HG03460 (cell line): Measurements from ENCODE around the gene RPS6KA2.

Source experiments
- ATAC-seq: cut with Tn5 transposase; IDR thresholded peaks from one replicate; pipeline ENCODE4 v1.9.1; 2021; ENCODE audit not compliant: unreplicated experiment

Gene RPS6KA2

DNA sequence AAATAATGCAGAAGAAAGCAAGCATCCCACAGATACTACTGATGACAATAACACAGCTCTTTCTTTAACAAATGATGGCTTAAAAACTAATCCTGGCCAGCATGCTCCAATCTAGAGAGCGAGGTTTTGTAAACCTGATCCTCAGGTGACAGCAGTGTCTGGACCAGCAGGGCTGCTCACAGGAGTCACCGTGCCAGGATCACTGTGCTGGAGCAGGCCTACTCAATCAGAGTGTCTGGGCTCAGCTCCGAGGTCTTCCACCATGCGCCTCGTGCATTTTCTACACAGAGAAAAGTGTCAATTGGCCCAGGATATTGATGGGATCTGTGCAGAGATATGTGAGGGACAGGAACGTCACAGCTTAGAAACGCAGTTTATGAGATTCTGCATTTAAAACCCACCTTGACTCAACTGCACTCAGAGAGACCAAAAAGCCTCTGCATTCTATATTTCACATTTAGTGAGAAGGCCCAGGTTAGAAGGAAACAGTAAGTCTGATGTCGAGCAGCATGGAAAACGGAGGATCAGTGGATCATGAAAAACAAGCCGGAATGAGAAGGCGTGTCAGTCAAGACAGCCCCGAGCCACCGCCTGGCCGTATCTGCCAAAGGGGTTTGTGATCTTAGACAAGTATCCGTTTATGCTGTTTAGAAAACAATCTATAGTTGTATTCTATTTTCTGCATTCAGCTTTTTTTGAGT, 48.4 kb downstream of the RPS6KA2 start:
- no peak for ATAC-seq

DNA sequence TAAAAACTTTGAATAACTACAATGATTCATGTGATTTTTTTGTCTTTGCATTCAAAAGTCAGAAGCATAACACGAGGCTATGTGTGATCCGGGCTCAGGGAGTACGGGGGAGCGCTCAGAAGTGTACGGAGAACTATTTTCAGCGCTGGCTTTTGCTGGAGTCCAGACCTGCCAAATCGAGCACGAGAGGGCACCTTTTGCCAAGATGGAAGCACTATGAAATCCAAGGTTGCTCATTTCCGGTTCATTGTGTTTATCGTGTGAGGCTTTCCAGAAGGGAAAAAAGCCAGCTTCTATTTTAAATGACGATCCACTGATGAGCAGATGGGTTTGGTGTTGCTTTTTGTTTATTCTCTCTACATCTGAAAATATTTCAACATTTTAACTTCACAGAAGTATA, 51.8 kb downstream of the RPS6KA2 start:
- no peak for ATAC-seq

DNA sequence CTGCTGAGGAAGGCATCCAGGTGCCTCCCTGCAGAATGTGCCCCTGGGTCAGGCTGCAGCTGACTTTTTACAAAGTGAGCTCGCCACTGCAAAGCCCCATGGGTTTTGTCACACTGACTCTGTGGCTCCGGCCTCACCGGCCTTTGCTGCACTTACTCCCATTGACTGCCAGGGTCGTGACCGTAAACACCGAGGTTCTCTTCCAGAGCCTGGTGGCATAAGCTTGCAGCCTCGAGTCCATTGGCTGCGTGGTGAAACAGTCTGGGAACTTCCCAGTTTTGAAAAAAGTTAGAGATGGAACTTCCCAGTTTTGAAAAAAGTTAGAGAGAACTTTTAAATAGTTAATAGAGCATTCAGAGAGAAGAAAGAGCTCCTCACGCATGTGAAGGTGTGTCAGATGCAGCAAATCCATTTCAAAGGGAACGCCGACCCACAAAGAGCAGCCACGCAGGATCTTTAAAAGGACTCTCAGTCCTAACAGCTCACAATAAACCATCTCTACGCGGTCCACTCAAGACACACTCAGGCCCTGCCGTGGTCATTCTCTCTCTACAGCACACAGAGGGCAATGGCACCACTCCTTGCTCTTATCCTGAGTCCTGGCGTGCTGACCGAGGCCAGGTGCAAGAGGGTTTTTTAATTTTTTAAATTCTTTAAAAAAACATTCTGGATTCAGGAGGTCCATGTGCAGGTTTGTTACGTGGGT, 53.4 kb downstream of the RPS6KA2 start:
- no peak for ATAC-seq

DNA sequence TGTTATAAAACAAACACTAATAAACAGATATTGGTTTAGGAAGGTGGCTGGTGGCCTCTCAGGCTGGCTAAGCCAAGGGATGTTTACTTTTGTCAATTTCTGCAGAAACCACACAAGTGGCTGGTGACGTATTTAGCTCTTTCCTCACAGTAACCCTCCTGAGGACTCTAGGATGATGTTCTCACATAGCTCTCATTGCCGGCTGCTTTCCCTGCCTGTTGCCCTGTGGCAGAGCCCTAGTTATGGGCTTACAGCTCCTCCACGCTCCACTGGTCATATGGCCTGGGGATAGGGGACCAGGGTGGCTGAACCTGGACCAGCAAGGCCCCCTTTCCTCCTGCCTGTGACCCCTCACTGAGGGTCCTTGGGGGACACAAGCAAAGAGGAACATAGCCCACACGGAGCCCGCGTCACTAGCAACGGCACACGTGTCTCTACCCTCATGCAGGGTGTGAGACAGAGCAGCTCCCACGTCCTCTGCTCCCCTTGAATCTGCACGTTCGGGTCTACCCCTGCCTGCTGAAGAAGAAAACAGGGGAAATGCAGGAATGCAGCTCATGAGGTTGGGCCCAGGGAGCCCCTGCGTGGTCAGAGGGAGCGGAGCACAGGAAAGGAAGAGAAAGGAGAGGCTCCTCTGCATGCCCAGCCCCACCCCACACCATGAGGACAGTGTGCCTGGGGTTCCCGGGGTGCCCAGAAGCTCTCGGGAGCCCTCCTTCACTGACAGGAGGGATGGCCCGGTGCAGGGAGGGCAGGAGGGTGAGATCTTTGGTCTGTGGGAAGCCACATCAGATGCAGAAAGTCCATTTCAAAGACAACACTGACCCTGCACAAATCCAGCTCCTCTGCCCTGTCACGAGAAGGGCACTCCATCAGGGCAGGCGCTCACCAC, 54.4 kb downstream of the RPS6KA2 start:
- no peak for ATAC-seq

DNA sequence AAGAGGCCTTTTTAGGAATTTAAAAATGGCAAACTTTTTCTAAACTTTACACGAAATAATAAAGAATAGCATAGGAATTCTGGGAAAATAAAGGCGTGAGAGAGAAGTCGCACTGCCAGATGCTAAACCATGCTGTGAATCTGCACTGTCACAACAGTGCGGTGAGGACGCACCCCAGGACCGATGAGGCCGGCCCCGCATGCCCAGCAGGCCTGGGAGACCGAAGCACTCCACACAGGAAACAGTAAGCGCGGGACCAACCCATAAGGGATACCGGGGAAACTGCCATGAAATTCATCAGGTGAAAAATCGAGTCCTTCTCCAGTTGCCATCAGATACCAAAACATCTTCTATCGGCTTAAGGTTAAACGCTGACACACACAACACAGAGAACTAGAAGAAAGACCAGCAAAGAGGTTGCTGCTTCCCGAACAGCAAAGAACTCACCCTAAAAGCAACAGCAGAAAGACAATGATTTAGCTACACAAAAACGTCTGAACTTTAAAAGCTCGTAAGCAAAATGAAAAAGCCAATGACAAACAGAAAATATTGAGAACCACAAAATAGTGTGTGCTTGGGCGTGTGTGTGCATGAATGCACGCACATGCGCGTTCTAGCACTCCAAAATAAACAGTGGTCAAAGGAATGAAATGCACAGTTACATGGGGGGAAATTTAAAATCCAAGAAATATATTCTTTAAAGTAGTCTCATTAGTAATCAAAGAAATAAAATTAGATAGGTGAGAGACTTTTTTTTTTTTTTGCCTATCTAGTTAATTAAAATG, 55.9 kb downstream of the RPS6KA2 start:
- ATAC-seq, result no peak

DNA sequence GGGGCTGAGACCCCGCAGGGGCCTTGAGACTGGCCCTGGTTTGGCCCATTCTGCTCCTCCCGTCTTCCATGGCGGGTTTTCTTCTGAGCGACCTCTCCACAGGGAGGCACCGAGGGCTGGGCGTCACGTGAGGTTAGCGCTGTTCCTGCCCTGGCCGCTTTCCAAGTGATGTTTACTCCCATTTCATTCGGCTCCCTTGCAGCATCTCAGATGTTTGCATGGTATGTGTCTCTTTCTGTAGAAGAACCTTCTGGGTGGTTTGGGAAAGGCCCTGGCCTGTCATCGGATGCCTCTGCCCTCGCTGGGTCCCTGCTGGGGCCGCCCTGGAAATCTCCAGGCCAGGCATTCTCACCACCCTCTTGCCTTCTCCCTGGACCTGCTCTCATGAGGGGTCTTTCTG, 57.8 kb downstream of the RPS6KA2 start:
- ATAC-seq, result no peak

DNA sequence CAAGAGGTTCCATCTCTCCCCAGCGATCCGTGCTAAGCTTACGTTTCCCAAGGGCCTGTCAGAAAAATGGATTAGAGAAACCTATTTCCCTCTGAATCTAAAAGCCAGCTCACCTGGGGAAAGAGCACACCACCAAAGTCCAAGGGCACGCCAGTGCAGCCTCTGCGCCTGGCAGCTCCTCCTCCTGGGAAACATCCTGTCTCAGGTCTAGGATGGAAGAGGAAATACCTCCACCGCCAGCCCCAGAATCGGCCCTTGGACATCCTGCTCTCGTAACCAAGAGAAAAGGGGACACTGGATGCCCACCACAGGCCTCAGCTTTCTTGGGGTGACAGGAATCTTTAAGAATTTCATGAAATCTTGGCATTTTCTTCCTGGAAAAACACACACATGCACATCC, 59.2 kb downstream of the RPS6KA2 start:
- ATAC-seq, result no peak

DNA sequence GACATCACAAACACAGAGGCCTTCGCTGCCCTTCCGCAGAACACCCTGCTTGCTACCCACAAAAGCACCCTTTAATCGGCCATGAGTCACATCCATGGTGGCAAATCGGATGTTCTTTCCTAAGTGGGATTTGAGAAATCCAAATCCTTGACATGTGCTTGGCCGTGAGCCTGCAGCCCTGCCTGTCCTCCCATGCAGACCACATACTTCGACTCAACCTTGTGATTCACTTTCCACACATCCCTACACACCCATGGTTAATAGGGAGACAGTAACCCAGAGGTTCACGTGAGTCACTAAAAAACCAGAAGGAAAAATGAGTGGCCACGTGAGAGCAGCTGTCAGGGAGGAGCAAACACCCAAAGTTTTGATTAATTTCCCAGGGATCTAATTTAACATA, 59.9 kb downstream of the RPS6KA2 start:
- ATAC-seq, result no peak

DNA sequence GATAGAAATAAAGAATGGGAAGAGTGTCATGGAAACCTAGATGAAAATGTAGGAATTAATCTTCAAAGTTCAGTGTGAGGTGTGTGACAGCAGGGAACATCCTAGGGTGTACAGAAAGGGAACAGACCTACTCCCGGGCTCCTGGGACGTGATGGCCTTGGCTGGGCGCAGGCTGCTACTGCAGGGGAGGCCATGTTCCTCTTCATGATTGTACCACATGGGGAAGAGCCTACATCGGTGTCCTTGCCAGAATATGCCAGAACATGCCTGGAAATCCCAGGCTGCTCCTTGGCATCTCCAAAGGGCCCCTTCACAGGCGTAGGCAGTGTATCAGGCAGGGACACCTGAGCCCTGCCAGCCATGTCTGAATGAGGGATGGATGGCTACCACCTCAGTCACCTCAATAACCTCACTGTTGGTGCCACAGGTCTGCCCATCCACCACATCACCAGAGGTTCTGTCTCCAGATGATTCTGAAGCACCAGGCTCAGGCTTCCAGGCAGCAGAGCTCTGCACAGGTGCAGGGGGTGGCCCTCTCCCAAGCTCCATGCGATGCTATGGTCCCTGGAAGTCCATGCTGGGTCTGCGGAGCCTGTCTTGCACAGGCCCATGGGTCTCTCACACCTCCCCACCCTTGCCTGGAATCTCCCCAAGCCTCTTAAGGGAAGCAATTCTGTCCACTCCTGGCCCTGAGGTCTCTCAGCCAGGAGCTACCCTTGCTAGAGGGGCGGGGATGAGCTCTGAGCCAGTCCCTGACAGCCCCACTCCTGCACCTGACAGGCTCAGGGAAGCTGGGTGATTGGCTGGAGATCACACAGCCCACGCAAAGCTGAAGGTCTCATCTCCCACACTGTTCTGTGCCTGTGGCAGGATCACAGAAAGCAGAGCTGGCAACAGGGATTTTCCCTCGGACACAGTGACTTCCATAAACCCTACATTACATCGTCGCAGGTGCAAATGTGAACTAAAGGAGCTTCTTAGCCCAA, 60.7 kb downstream of the RPS6KA2 start:
- no peak for ATAC-seq

DNA sequence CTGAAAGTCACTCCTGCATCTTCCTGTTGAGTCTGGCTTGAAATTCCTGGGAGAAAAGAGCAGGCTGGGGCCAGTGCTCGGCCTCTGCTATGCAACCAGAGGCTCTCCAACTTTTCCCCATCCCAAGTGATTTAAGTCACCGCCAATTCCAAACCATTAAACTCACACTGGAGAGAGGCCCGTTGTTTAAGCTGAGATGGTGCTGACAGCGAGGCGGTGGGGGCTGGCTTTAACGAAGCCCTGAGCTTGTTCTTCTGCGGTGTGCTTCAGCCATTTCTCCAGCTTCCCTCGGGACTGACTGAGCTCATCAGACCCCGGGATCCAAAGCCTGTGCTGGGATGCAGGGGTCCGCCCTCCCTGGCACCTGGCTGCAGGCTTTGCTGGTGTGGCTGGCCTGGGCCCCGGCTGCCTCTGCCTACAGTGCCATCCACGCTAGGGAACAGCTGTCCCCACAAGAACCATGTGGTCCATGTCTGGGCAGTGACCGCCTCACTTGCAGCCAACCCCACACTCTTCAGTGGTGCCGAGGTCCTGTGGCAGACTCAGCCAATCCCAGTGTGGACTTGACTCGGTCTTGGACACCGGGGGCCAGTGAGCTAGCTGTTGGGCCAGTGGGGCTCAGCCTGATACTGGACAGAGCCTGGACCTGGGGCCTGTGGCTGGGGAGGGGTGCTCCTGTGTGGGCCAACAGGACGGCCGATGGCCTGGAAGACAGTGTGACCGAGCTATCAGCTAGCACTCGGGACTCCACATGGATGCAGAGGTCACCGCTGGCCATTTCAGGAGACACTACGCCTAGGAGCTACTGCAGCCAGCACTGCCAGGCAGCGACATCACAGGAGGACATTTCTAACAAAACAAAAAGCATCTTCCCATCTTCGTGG, 61.7 kb downstream of the RPS6KA2 start:
- ATAC-seq, result no peak

DNA sequence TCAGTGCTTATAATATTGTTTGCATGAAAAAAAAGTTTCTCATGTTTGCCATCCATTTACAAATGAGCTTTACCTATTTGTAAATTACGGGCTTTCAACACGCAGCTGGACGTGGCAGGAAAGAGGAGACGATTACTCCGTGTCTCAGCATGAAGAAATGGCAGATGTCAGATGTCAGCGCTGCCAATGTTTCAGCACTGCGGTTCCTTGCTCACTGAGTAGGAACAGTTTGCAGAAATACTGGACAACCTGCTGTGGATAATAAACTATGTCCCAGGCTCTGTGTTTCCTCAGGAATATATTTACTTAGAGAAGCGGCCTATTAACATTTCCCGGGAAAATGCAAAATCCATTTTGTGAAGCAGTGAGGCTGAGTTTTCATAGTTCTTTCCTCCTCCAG, 63.2 kb downstream of the RPS6KA2 start:
- ATAC-seq, result no peak

DNA sequence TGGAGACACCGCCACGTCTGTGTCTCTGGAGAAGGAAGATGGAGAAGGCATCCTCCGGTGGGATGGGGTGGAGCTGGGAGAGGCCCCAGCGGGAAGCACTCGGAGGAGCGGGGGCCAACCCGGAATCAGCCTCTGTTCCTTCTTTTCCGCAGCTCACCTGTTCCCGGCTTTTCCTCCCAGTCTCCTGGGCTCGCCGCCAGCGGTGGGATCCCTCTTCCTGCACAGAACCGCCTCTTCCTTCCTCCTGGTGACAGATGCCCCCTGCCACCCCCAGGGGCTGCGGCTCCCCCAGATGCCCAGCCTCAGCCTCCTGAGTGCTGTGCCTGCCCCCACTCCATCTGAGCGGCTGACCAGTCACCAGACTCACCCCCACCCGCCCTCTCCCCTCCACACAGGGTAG, 63.9 kb downstream of the RPS6KA2 start:
- ATAC-seq, result no peak

DNA sequence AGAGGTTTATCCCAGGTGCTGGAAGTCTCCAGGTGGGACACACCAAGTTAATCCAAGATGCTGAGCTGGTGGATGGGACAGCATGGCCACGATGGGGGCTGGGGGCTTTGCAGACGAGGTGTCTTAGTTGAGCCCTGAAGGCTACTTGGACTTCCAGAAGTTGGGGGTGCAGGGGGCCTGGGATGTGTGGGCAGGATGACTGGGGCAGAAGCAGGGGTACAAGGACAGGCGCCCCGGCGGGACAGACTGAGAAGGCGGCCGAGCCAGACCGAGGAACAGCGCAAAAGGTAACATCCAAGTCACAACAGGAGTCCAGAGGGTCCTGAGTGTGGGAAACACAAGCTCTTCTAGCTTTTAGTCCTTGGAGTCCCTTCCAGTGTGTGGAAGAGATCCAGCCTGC, 64.3 kb downstream of the RPS6KA2 start:
- ATAC-seq, result no peak

DNA sequence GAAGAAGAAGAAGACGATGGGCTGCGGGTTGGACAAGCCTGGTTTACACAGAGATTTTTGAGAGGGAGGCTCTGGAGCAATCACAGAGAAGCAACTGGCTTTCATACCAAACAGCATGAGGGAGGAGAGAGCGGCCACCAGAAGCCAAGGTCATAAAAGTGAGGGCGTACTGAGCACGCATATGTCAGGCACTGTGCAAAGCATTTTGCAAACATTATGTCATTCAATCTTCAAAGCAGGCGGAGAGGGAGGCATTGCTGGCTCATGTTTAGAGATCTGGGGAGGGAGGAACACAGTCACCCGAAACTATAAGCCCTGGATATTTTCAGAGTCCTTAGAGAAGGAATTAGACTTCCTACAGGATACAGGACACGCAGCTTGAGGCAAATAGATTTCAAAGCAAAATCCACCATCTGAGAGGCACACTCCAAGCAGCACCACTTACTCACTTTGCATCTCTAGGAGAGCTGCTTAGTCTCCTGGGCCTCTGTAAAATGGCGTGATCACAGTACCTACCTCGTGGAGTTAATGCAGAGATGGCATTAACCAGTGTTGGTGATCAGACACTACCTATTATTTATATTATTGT, 65.2 kb downstream of the RPS6KA2 start:
- ATAC-seq, result no peak

DNA sequence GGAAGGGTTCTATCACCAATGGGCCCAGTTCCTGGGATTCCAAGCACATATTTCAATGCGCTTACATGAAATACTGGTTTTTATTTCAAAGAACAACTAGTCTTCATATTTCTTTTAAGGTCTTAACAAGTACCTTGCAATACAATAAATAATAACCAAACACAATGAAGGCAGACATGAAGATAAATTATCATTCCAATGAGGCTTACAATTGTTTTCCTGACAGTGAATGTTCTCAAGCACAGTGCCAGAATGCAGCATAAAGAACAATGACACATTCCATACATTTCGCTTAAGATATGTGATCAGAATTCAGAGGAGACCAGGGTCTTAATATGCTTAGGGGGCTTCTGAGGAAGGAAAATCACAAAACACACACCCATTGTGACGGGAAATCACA, 66.8 kb downstream of the RPS6KA2 start:
- no peak for ATAC-seq

DNA sequence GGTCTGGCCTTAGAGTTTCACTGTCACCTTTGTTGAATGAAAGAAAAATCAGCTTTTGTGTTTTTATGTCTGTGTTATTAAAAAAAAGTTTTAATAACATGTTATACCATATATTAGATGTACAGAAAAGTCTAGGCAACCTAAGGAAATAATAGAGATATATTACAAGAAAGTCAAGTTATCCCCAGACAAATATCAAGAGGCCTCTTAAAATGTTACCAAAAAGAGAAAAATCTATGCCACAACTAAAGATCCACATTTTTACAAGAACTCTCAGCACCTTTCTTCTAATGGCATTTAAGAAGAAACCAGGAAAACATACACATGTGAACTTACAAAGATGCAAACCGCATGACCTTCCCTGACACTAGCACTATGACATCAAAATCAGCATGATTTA, 67.4 kb downstream of the RPS6KA2 start:
- ATAC-seq, result no peak

DNA sequence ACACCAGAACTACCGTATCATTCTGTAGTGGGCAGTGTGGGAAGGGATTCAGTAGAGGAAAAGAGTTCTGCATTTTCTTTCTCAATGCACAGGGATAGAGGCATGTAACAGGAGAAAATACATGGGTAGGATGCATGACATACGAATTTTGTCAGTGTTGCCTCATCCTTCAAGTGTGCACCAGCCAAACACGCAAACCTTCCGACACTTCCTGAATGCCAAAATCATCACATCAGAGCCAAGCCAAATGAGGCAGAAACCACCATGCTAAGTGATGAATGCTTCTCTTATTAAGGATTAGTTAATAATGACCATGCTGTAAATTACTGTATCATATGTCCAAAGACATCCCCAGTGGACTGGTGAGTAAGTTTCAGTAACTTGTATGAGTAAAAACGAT, 67.8 kb downstream of the RPS6KA2 start:
- ATAC-seq, result no peak

DNA sequence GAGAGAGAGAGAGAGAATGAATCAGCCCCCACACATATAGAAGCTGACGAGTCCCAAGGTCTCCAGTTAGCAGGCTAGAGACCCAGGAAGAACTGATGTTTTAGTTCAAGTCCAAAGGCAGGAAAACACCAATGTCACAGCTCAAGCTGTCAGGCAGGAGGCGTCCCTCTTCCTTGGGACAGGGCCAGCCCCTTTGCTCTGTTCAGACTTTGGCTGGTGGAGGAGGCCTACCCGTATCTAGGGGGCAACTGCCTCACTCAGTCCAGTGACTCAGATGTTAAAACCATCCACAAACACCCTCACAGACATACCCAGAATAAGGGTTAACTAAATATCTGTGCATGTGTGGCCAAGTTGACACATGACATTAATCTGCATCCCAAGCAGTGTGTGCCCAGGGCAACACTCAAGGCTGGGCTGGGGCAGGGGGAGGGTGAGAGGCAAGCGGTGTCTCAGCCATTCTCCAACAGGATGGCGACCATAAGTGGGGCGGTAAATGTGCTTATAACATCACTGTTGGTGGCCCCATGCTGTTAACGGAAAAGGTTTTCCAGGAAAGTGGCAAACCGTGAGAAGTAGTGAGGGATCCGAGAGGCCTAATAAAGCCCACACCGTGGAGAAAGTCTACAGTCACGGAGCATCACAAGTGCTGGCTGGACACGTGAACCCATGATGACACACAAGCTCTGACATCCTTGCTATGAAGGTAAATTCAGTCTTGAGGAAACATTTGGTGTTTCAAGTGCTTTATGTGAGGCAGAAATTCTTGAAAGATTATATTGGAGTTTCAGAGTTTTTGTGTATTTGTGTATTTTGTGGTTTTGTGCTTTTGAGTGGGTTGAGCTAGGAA, 68.7 kb downstream of the RPS6KA2 start:
- ATAC-seq, result no peak
